ENCODE data around the gene LRFN4.

- TF ChIP-seq MYC (IDR thresholded peaks at IDR 0.05; ENCODE audit: low read depth, low read length) (no peak), CTCF (IDR thresholded peaks at IDR 0.05; ENCODE audit: extremely low read depth in 1 of 2, insufficient read depth in 1 of 2, low read depth in 1 of 2, low read length in 2 of 2) (no peak), POLR2A (IDR thresholded peaks at IDR 0.05; ENCODE audit: low read depth, low read length) (peak; percentile 17), EZH2 (IDR thresholded peaks at IDR 0.05; ENCODE audit: borderline replicate concordance, low read depth, low read length, severe bottlenecking) (no peak), POLR2AphosphoS5 (IDR thresholded peaks at IDR 0.05; ENCODE audit: insufficient read depth, low read depth, low read length) (no peak), JUN (IDR thresholded peaks at IDR 0.05; ENCODE audit: borderline replicate concordance, insufficient read depth, insufficient read length, low read depth) (no peak), GATA2 (IDR thresholded peaks at IDR 0.05; ENCODE audit: insufficient read depth, insufficient read length, low read depth, low read length) (no peak)
Measured at GRCh38 chr11:66856496-66857233, at the start of gene LRFN4.
